GM21529 (cell line): Measurements from ENCODE around the gene SEC11A.
"Not testable (repeated sequence)": the region's sequence is repeated elsewhere in the genome, so short reads cannot be mapped to it uniquely, and the experiment has no call there.

ENCODE experiments used
- ATAC-seq: cut with Tn5 transposase; IDR thresholded peaks from one replicate; pipeline ENCODE4 v1.9.1; 2021; ENCODE audit not compliant: unreplicated experiment

Gene SEC11A

DNA sequence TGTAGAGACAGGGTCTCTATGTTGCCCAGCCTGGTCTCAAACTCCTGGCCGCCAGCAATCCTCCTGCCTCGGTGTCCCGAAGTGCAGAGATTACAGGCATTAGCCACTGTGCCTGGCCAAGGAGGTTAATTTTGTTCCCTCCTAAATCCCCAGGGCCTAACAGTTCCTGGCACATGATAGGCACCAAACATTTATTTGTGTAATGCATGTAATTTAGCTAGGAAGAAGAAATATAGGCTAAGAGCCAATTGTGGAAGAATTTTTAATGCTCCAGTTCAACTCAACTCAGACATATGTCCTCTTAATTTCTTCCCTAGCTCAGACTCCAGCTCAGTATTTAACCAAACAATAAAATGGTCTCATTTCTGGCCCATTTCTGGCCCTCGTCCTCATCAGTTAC is 24.8 kb upstream of the SEC11A start:
- ATAC-seq: no peak

DNA sequence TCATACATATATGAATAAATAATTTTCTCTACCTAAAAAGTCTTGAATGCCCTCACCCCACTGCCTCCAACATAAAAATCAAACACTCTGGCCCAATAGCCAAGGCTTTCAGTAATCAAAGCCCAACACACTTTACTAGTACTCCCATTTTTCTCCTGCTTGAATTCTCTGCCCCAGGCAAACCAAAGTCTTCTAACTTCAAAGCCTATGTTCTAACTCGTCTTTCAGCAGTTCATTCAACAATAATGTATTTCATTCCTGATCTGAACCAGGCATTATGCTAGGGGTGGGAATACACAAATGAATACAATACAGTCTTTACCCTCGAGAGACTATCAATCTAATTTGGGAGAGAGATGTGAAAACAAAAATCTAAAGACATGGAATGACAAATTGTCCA is 21.1 kb upstream of the SEC11A start:
- no peak for ATAC-seq

DNA sequence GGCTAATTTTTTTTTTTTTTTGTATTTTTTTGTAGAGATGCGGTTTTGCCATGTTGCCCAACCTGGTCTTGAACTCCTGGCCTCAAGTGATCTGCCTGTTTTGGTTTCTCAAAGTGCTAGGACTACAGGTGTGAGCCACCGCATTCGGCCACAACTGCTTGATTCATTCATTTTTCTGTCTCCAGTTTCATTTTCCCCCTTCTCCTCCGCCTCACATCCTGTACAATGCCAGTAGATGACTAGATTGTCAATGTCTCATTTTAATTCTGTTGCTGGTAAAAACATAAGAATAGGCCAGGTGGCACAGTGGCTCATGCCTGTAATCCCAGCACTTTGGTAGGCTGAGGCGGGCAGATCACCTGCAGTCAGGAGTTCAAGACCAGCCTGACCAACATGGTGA is 20.4 kb upstream of the SEC11A start:
- ATAC-seq: peak; percentile 61

DNA sequence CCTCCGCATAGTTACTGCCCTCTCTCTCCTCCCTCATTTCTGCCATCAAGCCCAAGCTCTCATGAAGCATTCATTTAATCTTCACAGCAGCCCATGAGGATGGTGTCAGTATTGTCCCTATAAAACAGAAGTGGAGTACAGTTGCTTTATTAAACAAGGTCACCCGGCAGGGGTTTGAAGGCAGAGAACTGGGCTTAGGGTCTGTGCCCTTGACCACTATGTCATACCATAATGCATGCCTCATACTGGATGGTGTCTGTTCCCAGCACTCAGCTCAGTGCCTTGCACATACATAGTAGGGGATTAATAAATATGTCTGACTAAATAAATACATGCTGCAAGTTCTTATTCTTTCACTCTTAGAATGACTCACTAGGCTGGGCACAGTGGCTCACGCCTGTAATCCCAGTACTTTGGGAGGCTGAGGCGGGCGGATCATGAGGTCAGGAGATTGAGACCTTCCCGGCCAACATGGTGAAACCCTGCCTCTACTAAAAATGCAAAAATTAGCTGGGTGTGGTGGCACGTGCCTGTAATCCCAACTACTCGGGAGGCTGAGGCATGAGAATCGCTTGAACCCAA is 19.6 kb upstream of the SEC11A start:
- peak; percentile 38 for ATAC-seq

DNA sequence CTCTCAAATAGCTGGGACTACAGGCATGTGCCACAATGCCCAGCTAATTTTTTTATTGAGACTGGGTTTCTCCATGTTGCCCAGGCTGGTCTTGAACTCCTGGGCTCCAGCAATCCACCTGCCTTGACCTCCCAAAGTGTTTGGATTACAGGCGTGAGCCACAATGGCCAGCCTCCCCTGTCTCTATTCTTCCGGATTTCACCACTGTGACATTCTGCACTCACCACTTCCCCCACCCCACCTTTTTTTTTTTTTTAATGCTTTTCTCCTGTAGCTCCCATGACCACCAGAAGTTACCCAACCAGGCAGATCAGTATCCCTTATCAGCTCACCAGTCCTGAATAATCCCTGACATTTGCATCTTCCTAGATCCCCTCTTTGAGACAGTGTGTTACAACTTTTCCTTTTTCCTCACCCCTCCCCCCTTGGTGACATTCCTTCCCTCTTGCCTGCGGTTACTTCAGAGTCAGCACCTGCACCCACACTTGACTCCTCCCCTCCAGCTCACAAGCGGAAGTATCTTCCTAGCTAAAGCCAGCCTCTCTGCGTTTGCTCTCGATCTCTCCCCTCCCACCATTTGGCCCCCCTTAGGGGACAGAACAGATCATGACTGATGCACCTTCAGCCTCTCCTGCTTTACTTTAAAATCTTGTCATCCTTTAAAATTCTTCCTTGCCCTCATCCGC is 19.0 kb upstream of the SEC11A start:
- peak; percentile 74 for ATAC-seq

DNA sequence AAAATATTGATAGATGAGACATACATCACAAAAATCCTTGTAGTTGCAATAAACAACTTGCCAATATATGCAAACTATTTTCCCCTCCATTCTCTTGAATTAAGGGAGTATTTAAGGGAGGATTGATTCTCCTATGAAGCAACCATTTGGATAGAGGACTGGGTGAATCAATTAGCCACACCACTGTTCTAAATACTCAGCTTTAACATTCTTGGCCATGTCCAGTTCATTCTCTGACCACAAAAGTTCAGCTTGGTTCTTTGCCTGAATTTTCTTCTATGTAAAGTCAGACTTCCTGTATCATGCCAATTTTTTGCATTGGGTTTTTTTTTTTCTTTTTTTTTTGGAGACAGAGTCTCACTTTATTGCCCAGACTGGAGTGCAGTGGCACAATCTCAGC is 15.8 kb upstream of the SEC11A start:
- no peak for ATAC-seq

DNA sequence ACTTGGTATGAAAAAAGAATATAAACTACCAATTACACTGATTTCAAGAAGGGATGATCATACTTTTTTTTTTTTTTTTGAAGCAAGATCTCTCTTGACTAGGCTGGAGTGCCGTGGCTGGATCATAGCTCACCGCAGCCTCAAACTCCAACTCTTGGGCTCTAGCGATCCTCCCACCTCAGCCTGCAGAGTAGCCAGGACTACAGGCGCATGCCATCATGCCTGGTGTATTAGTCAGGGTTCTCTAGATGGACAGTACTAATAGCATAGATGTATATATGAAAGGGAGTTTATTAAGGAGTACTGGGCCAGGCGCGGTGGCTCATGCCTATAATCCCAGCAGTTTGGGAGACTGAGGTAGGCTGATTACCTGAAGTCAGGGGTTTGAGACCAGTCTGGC is 11.5 kb upstream of the SEC11A start:
- no peak for ATAC-seq

DNA sequence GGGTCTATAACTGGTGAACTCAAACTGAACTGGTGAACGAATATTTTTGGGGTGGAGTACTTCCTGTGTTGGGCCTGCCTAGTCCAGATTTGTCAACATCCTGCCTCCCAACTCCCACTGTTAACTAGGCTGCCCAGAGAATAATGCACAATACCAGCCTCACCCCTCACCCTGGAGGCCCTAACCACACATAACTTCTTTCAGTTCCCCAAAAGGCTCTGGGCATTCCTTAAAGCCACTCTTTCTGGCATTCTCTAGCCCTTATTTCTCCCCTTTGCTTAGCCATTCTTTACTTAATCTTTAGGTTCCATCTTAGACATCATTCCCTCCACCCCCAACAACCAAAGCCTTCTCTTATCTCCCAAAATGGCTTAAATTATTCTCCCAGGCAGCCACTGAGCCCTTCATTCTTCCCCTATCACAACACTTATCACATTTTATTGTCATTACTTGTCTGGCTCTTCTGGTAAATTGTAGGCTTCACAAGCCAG is 9.1 kb upstream of the SEC11A start:
- peak; percentile 68 for ATAC-seq

DNA sequence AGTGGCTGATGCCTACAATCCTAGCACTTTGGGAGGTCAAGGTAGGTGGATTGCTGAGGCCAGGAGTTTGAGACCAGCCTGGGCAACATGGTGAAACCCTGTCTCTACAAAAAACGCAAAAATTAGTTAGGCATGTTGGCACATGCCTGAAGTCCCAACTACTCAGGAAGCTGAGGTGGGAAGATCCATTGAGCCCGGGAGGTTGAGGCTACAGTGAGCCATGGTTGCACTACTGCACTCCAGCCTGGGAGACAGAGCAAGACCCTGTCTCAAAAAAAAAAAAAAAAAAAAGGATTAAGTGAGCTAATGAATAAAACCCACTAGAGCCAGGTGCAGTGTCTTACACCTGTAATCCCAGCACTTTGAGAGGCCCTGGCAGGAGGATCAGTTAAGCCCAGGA is 6.7 kb upstream of the SEC11A start:
- no peak for ATAC-seq

DNA sequence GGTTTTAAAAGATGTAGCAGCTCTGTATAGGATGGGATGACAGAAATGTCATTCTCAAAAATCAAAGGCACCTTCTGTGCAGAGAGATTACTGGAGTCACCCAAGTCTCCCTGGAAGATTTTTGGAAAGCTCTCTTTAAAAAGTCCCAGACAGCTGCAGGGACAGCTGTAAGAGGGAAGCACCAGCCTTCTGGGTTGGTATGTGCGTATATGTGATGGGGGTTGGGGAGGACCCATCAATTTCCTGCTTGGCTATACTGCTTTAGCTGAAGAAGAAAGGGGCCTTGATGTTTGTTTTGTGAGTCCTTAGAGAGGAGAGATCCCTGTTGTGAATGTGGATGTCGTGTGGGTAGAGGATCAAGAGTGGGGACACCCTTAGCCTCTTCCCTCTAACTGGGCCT is 5.4 kb upstream of the SEC11A start:
- no peak for ATAC-seq

DNA sequence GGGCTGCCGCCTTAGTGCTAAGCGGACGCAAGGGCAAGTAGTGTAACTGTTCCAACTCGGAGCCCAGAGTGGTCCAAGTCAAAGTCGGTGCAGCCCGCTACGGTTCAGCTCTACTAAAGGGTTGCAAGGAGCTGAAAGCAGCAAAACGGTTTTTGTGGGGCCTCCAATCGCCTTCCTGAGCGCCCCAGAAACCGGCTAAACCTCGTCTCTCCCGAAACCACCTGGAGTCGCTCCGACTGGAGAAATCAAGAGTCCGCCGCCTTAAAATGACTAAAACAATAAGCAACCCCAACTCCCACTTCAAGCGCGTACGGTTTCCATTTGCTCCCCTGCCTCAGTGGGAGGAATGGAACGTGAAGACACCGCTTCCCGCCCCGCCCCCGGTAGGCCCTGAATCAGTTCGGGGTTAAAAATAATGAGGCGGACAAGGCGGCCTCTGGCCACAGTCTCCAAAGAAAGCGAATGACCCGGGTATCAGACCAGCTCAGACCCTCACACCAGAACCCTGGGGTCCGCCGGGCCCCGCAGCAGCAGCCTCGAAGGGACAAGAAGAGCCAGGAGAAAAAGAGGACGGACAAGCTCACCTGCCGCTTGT is 401 bp downstream of the SEC11A start:
- ATAC-seq: peak; percentile 8

DNA sequence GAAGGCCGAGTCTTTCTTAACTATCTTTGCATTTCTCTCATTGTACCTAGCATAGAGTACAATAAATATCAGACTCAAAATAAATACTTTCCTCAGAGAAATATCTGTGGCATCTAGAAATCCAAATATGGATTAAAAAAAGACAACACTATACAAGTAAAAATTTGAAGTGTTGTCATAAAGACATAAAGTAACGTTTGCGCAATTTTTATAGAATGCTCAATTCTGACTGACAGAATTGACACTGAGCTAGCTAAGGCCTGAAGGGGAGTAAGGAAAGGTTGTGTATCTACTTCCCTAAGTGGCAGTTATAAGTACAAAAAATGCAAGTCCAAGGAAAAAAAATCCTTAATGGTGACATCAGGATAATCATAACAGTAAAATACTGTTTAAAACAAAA is 1.1 kb downstream of the SEC11A start:
- ATAC-seq: no peak

DNA sequence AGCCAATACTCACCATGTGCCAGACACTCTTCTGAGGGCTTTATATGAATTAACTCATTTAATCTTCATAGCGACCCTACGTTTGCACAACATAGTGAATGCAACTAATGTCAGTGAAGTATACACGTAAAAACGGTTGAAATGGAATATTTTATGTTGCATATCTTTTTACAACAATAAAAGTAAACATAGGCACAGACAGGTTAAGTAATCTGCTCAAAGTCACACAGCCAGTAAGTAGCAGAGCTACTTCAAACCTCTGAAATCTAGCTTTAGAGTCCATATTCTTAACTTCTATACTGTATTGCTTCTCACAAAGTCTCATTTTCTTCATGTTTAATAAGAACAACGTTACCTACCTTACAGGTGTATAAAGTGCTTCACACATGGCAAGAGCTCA is 1.6 kb downstream of the SEC11A start:
- no peak for ATAC-seq

DNA sequence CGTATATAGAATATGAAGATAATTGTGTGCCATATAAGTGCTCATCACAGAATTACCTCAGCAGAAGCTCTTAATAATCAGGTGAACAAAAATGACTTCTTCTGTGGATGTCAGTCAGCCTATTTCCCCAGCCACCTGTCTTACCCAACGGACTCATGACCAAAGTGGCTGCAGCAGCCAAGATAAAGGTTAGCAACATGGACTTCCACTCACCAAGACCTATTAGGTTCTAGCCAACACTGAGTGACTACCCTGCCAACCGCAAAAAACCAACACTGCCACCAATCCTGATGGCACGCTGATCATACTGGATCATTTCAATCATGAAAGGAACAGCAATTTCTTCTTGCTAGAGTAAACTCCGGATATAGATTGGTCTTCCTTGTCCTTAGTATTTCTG is 12.1 kb downstream of the SEC11A start:
- ATAC-seq: no peak

DNA sequence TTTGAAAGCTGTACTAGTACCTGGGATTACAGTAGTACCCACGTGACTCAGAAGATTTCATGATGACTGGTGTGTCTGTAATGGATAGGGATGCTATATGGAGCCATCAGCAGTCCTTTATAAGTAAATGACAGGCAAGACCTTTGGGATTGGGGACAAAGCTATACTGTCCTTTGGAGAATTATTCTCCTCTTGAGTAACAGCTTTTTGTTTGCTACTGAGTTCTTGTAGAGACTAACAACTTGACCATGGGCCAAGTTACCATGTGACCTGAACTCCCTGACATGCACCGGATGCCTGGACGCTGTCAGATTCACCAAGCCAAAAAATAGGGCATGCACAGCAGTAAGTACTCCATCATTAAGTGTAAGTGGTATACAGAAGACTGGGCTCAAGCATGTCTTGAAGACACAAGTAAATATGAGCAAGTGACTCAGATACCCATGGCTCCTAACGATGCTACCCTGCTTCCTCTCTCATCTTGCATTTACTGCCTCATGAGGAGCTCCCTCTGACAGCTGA is 12.9 kb downstream of the SEC11A start:
- no peak for ATAC-seq

DNA sequence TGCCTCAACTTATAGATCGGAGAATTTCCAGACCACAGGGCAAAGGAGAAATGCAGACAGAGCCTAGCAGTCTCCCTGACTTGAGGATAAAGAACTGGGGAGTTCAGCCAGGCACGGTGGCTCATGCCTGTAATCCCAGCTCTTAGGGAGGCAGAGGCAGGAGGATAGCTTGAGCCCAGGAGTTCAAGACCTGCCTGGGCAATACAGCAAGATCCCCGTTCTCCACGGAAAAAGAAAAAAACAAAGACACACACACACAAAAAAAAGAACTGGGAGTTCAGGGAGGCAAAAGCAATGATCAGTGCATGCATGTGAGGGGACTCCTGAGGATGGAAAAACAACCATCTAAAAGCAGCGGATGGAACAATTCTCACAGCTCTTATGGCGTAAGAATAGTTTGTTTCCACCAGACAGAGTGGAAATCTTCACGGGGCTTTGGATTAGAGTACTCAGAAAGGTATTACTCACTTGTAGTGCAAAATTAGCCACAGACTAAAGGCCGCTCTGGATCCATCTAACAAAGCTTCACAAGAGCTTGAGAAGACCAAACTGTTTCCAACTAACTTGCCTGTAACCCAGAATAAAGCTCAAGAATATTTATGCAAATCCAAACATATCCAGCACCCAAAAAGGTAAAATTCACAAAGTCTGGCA is 16.3 kb downstream of the SEC11A start:
- no peak for ATAC-seq

DNA sequence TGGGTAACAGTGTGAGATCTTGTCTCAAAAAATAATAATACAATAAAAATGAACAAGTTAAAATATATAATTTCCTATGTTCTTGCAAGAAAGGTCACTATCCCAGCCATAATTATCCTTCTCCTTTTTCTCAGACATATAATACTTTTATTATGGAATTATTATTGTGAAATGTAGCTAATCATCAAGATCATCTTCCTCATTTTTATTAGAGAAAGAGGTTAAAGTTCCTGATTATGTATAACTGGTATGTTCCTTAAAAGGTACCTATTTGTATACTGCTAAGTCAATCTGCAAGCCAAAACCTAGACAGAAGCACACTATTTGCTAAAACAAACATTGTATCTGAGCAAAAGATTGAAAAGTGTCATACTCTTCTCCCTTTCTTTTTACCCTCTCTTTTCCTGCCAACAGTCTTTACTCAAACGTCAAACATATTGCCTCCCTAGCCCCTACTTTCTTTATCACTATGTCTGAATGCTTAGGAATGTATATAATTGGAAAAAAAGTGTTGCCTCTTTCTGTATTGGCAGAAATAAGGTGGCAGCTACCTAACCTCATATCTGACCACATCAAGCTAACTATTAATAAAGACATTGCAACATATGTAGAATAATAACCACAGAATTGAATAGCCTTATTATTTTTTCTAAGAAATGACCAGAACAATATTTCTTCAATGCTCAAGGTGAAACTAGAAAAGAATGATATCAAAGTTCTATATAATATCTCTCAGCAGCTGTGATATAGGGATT is 18.5 kb downstream of the SEC11A start:
- ATAC-seq: no peak

DNA sequence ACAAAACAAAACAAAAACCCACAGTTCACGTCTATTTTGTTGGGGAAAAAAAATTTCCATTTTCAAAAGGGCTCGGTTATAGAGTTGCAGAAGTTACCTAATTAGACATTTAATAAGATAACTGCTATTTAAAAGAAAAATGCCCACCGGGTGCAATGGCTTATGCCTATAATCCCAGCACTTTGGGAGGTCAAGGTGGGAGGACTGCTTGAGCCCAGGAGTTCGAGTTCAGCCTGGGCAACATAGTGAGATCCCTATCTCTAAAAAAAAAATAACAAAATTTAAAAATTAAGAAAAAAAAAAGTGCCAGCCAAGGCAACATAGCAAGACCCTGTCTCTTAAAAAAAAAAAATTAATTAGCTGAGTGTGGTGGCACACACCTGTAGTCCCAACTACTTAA is 19.2 kb downstream of the SEC11A start:
- no peak for ATAC-seq

DNA sequence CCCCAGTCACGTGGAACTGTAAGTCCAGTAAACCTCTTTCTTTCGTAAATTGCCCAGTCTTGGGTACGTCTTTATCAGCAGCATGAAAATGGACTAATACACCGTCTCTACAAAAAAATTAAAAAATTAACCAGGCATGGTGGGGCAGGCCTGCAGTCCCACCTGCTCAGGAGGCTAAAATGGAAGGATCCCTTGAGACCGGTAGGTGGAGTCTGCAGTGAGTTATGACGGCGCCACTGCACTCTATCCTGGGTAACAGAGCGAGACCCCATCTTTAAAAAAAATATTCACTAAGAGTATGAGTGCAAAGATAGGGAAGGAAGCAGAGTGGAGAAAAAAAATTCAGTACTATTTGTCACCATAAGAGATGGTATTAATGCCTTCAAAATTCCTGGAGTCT is 25.6 kb downstream of the SEC11A start:
- no peak for ATAC-seq

DNA sequence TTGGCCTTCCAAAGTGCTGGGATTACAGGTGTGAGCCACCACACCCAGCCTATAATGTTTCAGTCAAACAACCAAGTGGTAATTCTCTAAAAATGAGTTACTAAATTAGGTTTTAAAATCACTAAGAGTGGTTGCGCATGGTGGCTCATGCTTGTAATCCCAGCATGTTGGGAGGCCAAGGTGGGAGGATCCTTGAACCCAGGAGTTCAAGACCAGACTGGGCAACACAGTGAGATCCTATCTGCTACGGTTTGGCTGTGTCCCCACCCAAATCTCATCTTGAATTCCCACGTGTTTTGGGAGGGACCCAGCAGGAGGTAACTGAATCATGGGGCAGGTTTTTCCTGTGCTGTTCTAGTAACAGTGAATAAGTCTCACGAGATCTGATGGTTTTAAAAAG is 26.1 kb downstream of the SEC11A start:
- ATAC-seq: no peak

DNA sequence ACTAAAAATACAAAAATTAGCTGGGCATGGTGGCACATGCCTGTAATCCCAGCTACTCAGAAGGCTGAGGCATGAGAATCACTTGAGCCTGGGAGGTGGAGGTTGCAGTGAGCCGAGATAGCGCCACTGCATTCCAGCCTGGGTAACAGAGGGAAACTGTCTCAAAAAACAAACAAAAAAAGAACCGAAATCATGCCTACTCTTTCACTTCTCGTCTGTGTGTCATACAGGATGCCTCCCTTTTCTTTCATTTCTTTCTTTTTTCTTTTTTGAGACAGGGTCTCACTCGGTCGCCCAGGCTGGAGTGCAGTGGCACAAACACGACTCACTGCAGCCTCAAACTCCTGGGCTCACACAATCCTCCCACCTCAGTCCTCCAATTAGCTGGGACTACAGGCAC is 29.5 kb downstream of the SEC11A start:
- ATAC-seq: not testable (repeated sequence)
